Mesothelial cell of epicardium (in vitro differentiated cells): ENCODE measurements around the gene NR5A1. TPM values are rescaled to one million over a fixed set of nuclear protein-coding genes. Genes with fewer than 3 reads are reported as not detected.

Experiments
- DNase-seq, 2 experiments: peaks; one replicate each; pipeline ENCODE4 v3.0.0; 2021; ENCODE audit warnings: low spot score in 2 of 2; ENCODE audit not compliant: unreplicated experiment in 2 of 2
- H3K27ac Mint-ChIP-seq: 2 replicates; pipeline ENCODE4 v1.8.0; 2021; ENCODE audit warnings: mixed read lengths
- H3K27me3 Mint-ChIP-seq: 2 replicates; pipeline ENCODE4 v1.8.0; 2021; ENCODE audit warnings: low read depth, mixed read lengths
- H3K36me3 Mint-ChIP-seq: 2 replicates; pipeline ENCODE4 v1.8.0; 2021; ENCODE audit warnings: mixed read lengths
- H3K4me1 Mint-ChIP-seq: 2 replicates; pipeline ENCODE4 v1.8.0; 2021; ENCODE audit warnings: mixed read lengths
- H3K4me3 Mint-ChIP-seq: 2 replicates; pipeline ENCODE4 v1.8.0; 2021; ENCODE audit warnings: mild to moderate bottlenecking, moderate library complexity, mixed read lengths
- H3K9me3 Mint-ChIP-seq: 2 replicates; pipeline ENCODE4 v1.8.0; 2021; ENCODE audit warnings: mixed read lengths
- CTCF ChIP-seq: fragments of 200-600 bp; sonication (generic); IDR thresholded peaks from one replicate; pipeline ENCODE4 v1.5.0; 2021; ENCODE audit warnings: antibody characterized with exemption; ENCODE audit not compliant: unreplicated experiment
- total RNA-seq: library from RNA; stranded (reverse); gene quantifications from 3 replicates; pipeline ENCODE4 v1.2.1, GENCODE V29; 2021

NR5A1 gene
- total RNA-seq, 1 donor from 2014 or later: 0.25 TPM

GRCh38 chr9:124479947-124480620 lies 27.1 kb downstream of the NR5A1 start:
- peaks cover 5% of the 10 kb centered on the region for H3K4me1 Mint-ChIP-seq
- no peak for DNase-seq
- no peak overlapping the region for H3K4me3 Mint-ChIP-seq
- H3K27ac Mint-ChIP-seq: no peak overlapping the region
- no peak for TF ChIP-seq CTCF
- no peaks in the 10 kb centered on the region for H3K36me3 Mint-ChIP-seq
- H3K27me3 Mint-ChIP-seq: peaks cover 52% of the 10 kb centered on the region
- H3K9me3 Mint-ChIP-seq: no peaks in the 10 kb centered on the region

GRCh38 chr9:124479371-124479770 lies 27.8 kb downstream of the NR5A1 start:
- H3K27ac Mint-ChIP-seq: no peak overlapping the region
- TF ChIP-seq CTCF: no peak
- H3K27me3 Mint-ChIP-seq: peaks cover 52% of the 10 kb centered on the region
- DNase-seq: no peak
- H3K36me3 Mint-ChIP-seq: no peaks in the 10 kb centered on the region
- no peaks in the 10 kb centered on the region for H3K9me3 Mint-ChIP-seq
- no peak overlapping the region for H3K4me3 Mint-ChIP-seq
- H3K4me1 Mint-ChIP-seq: peaks cover 5% of the 10 kb centered on the region

- DNase-seq: no peak
- Mint-ChIP-seq H3K27ac (no peak overlapping the region), H3K4me3 (peak overlapping the region; percentile 52), H3K27me3 (peaks cover 47% of the 10 kb centered on the region), H3K9me3 (no peaks in the 10 kb centered on the region), H3K36me3 (no peaks in the 10 kb centered on the region), H3K4me1 (peaks cover 5% of the 10 kb centered on the region)
- TF ChIP-seq CTCF: no peak
Observed at GRCh38 chr9:124478354-124478753, 28.8 kb downstream of the NR5A1 start.

- Mint-ChIP-seq H3K9me3 (no peaks in the 10 kb centered on the region), H3K4me3 (peak overlapping the region; percentile 52), H3K27me3 (peaks cover 43% of the 10 kb centered on the region), H3K4me1 (peaks cover 5% of the 10 kb centered on the region), H3K36me3 (no peaks in the 10 kb centered on the region), H3K27ac (no peak overlapping the region)
- DNase-seq: no peak
- TF ChIP-seq CTCF: no peak
Observed at GRCh38 chr9:124477648-124478285, 29.4 kb downstream of the NR5A1 start.

GRCh38 chr9:124477211-124477647 lies 30.0 kb downstream of the NR5A1 start:
- Mint-ChIP-seq H3K4me1 (peaks cover 5% of the 10 kb centered on the region), H3K4me3 (peak overlapping the region; percentile 24), H3K36me3 (no peaks in the 10 kb centered on the region), H3K9me3 (no peaks in the 10 kb centered on the region), H3K27me3 (peaks cover 41% of the 10 kb centered on the region), H3K27ac (no peak overlapping the region)
- DNase-seq: no peak
- no peak for TF ChIP-seq CTCF
